HTR-8/SVneo (cell line): Measurements from ENCODE around the gene MB21D2.

ENCODE experiments used
- DNase-seq: peaks from one replicate; pipeline ENCODE4 v3.0.0; 2011; ENCODE audit warnings: low spot score, mixed read lengths; ENCODE audit not compliant: insufficient read length
- FAIRE-seq: peaks from 2 replicates; lab custom pipeline; 2011; peaks lifted over from hg19 to GRCh38; lab: Jason Lieb, UNC

MB21D2 gene

DNA sequence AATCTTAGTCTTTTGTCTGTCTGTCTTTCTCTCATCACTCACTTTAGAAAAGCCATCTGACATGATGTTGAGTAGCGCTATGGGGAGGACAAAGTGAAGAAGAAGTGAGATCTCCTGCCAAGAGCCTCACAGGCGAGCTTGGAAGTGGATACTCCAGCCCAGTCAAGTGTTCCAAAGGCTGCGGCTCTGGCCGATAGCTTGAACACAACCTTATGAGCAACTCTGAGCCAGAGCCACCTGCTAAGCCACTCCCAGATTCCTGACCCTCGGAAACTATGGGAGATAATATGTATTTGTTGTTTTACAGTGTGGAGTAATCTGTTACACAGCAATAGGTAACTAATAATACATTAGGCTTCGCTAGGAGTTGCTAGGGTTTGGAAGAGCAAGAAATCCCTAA, 76.2 kb downstream of the MB21D2 start:
- FAIRE-seq, result no peak
- no peak for DNase-seq

DNA sequence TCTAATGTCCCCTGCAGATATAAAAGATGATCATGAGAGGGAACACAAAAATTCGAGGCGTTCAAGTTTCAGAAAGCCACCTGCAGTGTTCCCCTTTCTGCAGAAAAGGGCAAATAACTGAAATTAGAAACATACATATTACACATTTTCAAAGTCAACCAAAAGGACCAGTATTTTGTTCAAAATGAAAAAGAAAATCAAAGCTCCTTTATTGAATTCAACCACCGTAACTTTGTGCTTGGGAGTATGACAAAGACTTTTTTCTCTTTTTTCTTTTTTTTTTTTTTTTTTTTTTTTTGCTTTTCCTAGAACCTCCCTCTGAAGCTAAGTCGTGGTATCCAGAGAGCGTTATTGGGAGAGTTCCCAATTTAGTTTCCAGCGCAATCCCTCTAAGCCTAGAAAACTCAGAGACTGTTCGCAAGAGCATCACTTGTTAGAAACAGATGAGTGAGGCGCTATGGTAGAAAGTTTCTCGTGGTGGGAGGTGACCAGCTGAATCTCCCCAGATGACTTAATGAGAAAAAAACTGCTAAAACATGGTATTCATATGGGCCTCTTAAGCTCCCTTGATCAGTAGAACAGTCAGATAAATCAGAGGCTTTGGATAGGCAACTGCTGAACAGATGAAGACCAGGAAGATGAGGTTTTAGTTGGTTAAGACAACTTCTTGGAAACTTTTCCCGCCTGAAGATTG, 77.4 kb downstream of the MB21D2 start:
- DNase-seq, result no peak
- no peak for FAIRE-seq

DNA sequence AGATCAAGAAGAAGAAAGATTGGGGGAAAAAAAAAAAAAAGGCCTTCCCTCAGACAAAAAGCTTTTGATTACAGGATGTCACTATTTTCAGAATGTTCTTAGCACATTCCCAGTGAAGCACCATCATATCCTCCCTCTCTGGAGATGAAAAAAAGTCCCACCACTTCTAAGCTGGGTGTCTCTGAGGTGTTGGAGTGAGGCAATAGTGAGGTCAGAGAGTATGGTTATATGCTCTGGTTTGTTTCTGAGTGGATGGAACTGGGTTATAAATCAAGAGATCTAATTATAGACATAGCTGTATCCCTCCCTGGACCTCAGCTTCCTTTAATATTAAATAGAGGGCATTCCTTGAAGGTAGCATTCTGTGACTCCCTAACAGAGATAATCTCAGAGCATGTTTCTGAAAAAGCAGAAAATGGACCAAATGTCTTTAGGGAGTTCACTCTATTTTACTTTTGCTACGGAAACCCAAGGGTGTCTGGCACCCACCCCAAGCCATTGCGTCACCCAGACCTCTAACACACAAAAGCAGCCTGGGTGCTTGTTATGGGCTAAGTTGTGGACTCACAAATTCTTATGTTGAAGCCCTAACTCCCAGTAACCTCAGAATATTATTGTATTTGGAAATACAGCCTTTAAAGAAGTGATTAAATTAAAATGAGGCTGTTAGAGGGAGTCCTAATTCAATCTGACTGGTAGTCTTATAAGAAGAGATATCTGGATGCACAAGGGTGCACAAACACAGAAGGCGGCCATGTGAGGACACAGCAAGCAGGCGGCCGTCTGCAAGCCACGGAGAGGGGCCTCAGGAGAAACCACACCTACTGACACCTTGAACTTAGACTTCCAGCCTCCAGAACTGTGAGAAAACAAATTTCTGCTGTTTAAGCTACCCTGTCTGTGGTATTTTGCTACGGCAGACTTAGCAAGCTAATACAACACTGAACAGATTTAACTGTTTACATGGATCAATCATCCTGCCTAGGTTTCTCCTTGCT, 81.5 kb downstream of the MB21D2 start:
- FAIRE-seq (peak; percentile 33), DNase-seq (no peak)

DNA sequence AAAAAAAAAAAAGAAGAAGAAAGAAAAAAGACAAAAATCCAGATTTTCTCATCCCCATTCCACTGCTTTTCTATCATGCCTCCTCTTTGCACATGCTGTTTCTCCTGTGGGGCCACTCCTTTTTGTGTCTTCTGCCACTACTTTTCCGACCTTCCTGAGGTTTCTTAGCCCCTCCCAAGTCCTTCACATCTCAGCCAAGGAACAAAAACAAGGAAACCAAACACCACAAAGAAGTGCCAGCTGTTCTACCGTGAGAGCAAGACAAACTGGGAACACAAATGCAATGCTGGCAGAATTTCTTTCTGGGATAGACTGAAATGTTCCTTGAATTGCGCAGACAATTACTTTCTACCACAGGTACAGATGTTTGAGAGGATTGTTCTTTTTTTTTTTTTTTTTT, 83.2 kb downstream of the MB21D2 start:
- DNase-seq, result no peak
- no peak for FAIRE-seq

DNA sequence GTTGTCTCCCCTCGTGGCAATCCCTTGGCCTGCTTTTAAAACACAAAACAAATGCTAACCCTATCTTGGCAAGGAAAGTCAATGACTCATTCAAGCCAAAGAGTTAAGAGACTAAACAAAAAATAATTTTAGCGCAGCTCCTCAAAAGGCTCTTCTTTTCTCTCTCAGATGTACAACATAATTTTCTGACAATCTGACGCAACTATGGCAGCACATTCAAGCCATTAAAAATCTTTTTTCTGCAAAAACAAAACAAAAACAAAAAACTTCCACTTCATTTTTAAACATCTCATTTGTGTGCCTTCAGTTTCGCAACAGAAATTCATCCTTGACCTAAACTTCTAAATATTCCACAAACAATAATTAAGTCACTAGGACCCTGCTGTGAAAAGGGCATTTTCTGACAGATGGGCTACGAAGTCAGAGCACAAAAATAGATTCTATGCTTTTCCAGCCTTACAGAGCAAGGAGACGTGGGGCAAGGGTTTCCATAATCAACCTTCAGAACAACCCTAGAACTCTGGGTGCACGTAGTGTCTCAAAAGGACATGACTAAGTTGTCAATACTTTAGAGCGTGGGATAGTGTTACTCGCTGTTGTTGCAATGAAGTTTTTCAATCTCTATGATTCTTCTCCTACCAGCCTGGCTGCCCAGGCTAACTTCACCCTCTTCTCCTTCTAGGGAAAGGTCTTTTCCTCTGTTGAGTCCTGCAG, 84.3 kb downstream of the MB21D2 start:
- DNase-seq (no peak), FAIRE-seq (no peak)

DNA sequence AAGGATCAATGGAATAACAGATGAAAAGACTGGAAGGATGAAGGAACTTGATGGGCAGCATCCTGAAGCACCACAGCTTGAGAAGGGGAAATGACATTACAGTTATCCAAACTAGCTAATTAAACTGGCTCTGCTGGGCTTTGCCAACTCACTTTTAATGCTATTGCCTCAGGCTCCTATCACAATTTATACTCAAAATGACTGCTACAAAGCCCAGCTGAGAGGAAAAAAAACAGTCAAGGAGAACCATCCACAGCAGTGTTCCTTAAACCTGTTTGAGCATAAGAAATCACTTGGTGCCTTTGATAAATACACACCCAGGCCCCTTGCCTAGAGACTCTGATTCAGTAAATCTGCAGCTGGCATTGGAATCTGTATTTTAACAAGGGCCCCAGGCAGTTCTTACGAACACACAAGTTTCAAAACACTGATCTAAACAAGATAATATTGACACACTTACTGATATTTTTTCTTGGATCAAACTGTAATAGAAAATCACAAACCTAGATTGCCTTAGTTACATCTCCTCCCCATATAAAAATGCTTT, 85.8 kb downstream of the MB21D2 start:
- FAIRE-seq (no peak), DNase-seq (no peak)

DNA sequence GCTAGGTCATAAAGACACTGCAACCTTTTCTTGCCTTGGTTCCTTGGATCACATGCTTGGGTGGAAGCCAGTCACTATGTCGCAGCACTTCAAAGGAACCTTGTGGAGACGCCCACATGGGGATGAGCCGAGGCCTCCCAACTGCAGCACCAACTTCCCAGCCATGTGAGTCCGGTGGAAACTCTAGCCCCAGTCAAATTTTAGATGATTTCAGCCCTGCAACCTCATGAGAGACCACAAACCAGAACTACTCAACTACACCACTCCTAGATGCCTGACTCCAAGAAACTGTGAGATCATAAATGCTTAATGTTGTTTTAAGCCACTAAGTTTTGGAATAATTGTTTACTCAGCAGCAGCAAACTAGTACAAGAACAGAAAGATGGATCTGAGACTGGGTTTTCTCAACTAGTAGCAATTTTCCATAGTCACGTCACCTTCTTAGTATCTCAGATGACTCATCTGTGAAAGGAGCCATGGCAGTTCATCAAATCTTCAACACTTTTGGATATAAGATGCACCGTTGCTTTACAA, 86.5 kb downstream of the MB21D2 start:
- DNase-seq (no peak), FAIRE-seq (no peak)

DNA sequence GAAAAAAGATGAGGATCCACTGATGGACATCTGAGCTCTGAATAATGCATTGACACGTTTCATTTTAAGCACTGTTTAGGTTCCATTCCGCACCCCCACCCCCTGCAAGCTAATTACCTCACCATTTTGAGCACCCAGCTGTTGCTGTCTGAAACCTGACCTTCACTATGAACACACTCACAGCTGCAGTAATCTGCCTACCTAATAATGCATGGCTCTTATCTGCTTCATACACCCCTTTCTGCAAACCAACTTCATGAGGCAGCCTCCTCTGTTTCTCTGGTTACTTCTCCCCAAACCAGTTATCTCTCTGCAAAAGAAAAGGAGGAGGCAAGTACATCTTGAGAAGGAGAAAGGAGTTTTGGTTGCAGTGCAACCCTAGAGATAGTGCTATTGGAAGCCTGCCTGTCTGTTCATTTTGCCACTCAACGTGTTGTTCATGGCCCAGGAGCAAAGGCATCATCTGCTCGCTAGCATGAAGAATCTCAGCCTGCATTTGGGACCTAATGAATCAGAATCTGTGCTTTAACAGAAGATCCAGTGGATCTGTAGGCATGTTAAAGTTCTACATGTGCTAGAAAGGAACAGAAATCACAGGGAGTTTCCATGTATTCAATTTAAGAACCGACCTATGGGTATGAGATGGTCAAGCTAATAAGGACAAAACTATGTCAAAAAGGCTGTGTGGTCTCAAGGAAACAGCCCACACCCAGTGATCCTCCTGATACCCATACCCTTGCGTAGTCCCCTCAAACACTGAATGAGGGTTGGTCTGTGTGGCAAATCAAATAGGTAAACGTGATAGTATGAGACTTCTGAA, 87.2 kb downstream of the MB21D2 start:
- DNase-seq, result no peak
- no peak for FAIRE-seq

DNA sequence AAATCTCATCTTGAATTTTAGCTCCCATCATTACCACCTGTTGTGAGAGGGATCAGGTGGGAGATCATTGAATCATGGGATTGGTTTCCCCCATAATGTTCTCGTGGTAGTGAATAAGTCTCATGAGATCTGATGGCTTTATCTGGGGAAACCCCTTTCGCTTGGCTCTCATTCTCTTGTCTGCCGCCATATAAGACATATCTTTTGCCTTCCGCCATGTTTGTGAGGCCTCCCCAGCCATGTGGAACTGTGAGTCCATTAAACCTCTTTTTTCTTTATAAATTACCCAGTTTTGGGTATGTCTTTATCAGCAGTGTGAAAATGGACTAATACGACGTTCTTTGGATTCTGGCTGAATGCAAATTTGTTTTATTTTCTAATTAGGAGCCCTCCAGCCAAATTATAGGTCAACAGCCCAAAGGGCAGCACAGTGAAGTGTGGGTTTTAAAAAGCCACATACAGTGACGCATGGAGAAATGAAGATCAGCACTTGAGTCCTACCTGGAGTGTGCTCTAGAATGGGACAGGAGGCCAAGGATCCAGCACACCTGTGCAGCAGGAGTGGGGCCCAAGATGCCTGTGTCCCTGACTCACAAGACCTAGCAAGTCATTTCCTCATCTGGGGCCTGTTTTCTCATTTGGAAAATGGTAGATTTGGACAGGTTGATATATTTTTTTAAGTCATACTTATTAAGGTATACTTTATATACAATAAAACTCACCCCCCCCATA, 89.6 kb downstream of the MB21D2 start:
- FAIRE-seq (no peak), DNase-seq (no peak)

DNA sequence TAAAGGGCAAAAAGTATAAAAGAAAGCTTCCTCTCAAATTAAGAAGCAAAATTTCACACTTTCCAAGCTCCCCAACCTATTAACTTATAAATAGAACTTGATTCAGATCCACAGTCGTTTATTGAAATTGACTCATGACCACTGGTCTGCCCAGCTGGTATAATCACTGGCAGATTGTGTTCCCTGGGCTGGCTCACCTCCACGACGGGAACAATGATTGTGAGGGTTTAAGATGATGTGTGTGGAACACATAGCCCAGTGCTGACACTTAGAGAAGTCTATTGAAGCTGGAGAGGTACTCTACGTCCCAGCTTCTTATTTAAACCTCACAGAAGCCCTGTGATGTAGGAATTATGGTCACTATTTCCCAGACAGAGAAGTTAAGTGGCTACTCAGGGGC, 90.4 kb downstream of the MB21D2 start:
- DNase-seq (no peak), FAIRE-seq (no peak)

DNA sequence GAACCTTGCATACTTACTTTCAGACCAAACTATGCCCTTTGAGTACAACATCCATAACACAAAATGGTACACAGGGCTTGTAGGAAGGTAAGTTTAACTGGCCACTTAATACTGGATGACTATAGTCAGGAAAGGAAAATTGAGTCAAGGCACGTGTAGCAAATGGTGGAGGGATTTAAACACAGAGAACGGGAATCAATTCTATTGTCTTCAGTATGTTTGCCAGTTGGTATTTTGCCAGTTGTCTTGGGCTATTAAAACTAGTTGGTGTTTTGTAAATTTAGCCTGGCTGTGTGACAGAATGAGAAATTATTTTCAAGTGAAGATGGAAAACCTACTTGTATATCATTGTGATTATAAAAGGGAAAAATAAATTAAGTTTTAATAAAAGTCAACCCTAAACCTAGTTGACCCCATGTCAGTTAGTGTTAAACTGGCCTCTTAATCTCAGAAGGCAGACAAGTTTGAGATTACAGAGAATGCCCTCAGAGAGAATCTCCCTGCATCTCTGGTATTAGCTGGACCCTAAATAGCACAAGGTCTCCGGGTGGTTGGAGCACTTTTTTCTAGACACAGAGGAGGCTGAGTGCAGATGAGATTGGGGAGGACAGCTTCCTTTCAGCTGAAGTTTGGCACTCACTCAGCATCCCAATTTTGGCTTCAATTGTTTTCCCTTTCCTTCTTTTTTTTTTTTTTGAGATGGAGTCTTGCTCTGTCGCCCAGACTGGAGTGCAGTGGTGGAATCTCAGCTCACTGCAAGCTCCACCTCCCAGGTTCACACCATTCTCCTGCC, 91.2 kb downstream of the MB21D2 start:
- DNase-seq, result no peak
- FAIRE-seq, result no peak

DNA sequence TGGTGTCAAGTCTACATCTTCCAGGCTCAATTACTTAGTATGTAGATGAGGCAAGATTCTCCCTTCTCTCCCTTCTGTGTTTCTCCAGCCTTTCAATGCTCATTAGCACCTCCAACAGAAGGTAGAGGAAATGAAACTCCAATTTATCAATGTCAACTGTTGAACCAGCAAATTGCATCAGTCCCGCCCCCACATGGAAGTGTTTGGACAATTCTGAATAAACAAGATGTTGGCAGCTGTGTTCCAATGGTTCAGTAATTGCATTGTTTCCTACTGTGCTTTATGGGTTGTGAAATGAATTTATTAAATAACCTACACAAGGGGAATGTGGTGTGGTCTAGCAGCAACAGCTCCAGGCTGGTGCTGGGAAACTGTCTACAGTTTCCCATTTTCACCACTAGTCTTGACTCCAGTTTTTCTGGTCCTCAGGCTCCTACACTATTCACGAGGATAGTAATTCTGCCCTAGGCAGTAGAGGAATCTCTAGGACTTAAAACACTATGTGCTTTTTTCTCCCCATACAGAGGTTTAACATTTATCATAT, 91.9 kb downstream of the MB21D2 start:
- FAIRE-seq (no peak), DNase-seq (no peak)

DNA sequence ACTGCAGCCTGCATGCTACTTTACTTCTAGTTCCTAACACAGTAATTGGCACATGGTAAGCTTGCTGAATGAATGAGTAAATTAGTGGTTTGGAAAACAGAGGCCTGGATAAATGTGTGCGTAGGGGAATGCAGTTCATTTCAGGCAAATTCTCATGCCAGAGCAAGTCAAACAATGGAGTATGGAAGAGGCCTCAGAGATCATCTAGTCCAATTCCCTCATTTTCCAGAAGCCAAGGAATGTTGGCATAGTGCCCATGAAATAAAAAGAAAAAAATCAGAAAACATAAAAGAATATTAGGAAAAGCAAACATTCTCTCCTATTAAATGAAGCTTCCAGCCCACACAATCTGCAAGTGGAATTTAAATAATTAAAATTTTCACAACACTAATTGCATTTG, 92.4 kb downstream of the MB21D2 start:
- no peak for FAIRE-seq
- DNase-seq, result no peak

DNA sequence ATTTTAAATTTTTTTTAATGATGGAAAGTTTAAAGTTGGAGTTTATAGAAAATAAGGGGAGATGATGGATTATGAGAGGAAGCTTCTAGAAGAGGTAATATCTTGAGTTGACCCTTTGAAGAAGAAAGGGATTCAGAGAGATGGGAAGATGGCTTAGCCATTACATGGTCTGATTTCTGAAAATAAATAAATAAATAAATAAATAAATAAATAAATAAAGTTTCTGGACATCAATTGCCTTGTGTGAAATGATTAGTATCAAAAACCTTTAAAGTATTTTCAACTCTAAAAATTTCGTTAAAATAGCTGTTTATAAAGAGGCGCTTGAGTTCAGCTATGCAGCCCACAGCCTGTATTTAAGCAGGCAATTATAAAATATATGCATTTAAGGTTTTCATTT, 93.3 kb downstream of the MB21D2 start:
- no peak for DNase-seq
- no peak for FAIRE-seq

DNA sequence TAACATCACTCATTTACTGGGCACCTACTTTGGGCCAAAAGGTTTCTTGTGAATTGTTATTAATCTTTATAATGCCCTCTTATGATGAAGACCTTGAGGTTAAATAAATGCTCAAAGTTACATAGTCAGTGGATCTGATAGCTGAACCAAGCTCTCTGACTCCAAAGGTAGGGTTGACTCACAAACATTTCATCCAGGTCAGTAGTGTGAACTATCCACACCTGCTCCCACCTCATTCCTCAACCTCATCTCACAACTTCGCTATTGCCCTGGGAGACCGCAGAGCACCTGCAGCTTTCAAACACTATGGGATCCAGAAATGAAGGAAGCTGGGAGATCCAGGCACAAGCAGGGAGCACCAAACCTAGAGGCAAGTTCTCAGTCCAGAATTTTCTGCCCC, 96.5 kb downstream of the MB21D2 start:
- no peak for DNase-seq
- no peak for FAIRE-seq

DNA sequence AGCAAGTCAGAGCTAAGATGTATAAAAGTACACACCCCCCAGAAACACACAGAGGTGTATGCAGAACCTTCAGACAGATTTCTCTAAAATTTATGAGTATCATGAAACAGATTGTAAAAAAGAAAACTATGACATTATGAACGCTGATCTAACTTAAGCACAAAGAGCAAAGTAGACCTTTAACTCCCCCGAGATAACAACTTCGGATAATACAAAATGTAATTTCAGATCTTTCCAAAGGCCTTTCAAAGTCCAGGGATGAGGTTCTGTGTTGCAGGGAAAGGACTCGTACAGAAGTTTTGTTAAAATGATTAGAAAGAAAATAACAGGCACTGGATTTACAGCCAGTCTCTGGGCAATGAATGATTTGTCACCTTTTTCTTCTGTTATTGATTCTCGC, 97.5 kb downstream of the MB21D2 start:
- no peak for FAIRE-seq
- no peak for DNase-seq

DNA sequence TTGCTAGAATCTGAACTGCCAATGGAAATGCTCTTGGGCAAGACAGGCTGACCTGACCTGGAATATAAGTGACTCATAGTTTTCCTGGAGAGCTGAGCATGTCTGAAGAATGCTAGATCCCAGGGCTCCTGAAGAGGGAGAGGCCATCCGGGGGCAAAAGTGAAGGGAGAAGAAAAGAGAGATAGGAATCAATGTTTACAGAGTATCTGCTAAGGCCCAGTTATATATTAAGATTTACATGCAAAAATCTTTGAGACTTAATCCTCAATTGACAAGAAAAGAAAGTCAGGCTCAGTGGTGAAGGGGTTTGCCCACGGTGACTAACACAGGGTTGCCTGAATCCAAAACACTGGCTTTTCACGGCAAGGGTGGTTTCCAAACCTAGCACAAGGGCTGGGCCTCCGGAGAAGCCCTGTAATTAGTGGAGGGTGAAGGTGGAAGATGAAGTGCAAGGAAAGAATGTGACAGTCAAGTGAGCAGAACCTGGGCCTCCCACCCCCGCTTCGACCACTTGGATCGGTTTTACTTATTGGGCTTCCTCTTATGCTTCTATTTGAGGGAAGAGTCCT, 98.6 kb downstream of the MB21D2 start:
- no peak for FAIRE-seq
- DNase-seq, result no peak
